ENCODE data around the gene KLK13.

KLK13 gene, protein sequence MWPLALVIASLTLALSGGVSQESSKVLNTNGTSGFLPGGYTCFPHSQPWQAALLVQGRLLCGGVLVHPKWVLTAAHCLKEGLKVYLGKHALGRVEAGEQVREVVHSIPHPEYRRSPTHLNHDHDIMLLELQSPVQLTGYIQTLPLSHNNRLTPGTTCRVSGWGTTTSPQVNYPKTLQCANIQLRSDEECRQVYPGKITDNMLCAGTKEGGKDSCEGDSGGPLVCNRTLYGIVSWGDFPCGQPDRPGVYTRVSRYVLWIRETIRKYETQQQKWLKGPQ

DNA sequence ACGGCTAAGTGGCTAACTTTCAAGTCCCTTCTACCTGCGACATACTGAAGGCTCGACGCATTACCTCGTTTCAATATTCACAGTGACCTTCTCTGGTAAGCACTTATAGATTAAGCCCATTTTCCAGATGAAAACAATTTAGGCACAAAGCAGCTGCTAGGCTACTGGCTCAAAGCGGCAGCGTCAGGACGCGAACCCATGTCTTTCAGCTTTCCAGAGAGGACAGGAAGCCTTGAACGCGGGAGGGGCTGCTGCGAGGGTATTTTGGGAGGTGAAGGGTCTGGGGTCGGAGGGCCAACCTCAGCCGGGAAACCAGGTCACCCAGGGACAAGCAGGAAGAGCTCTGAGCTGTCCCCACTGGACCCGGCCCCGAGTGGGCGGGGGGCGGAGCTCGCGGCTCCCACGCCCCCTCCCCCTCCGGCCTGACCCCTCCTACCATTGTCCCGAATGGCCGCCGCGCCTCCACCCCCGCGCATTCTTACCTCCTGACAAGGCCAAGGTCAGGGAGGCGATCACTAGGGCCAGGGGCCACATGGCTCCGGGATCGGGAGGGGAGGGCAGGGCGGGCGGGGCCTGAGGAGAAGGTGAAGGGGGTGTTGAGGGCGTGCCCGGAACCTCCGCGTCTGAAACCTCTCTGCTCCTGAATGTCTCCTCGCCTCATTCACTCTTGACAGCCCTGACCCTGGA lies at the start of gene KLK13:
Gene KLK13, minus strand, starts transcription at position 559 of the 687 bp plus-strand sequence. Its CDS starts 25 bp downstream, at position 534.
- DNase-seq, result no peak

- DNase-seq, result peak; percentile 81
These were observed 49.3 kb upstream of the KLK13 start for GRCh38 chr19:51114087-51114729.

- no peak for DNase-seq
These were observed 46.7 kb upstream of the KLK13 start for GRCh38 chr19:51111606-51112005.

DNA sequence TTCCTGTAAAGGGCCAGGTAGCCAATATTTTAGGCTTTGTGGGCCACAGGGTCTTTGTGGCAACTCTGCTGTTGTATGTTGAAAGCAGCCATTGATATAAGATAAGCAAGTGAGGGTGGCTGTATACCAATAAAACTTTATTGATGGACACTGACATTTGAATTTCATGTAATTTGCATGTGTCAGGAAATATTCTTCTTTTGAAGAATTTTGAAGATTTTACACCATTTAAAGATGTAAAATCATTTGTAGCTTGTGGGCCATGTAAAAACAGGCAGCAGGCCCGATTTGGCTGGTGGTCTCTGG lies 45.7 kb upstream of the KLK13 start:
- DNase-seq, result no peak

GRCh38 chr19:51108805-51109146 lies 43.9 kb upstream of the KLK13 start:
- DNase-seq, result no peak

DNA sequence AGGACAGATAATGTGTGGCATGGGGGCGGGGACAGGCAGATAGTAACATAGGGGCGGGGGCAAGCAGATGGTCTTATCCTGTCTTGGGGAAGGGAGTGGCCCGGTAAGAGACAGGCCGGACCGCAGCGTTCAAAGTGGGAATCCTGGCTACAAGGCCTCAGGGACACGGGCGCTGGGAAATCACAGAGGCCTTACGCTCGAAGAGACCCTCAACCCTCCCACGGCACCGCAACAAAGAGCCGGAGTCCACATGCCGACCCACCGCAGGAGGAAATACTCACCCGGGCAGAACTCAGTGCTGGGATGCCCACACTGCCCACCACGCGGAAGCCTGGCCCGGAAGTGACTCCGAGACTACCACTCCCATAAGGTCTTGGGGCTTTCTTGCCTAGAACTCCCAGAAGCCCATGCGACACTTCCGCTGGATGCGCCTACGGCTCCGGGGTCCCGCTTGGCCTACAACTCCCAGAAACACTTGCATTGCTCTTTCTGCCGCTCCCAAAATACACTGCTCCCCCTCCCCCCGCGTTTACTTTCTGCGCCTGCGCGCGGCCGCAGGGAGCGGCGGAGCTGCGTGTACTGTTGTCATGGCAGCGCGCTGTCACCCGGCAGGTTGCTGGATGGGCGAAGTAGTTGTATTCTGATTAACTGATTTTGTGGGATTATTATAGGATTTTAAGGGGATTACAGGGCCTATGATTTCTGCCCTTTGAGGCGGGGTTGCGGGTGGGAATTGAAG lies 43.3 kb upstream of the KLK13 start, which contains the start of gene CTU1:
Gene CTU1, minus strand, starts transcription at position 344 of the 739 bp plus-strand sequence. CDS start 3,840 bp downstream, outside the sequence.
- DNase-seq, result peak; percentile 99

DNA sequence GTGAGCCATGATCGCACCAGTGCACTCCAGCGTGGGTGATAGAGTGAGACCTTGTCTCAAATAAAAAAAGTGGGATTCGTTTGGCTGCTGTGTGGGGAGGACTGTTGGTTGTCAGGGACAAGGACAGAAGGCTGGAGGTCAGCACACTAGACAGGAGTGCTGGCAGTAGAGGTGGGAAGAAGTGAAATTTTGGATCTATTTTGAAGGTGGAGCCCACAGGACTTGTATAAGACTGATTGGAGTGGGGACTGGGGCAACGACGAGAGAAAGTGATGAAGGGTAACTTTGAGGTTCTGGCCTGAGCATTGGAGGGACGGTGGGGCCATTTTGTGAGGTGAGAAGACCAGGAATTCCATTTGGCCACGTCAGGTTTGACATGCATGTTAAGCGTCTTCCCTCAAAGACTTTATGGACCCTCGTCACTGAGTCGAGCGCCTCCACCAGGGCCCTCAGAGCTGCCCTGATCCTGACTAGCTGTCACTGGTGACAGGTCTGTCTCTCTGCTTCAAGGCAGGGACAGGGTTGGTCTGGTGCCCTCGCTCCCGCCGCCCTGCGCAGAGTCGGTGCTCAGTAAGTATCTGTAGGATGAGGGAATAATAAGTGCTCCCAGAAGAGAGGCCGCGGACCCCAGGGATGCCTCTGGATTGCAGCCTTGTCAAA lies 42.6 kb upstream of the KLK13 start:
- no peak for DNase-seq

GRCh38 chr19:51103926-51104341 lies 39.0 kb upstream of the KLK13 start:
- DNase-seq, result no peak

- DNase-seq, result no peak
These were observed 38.1 kb upstream of the KLK13 start for GRCh38 chr19:51102991-51103390.

GRCh38 chr19:51101171-51101865 lies 36.4 kb upstream of the KLK13 start:
- no peak for DNase-seq

GRCh38 chr19:51100601-51101000 lies 35.7 kb upstream of the KLK13 start:
- DNase-seq, result no peak

GRCh38 chr19:51099047-51099382 lies 34.1 kb upstream of the KLK13 start:
- no peak for DNase-seq

GRCh38 chr19:51098365-51099046 lies 33.6 kb upstream of the KLK13 start:
- peak; percentile 25 for DNase-seq

GRCh38 chr19:51097796-51098195 lies 32.9 kb upstream of the KLK13 start:
- DNase-seq, result no peak

DNA sequence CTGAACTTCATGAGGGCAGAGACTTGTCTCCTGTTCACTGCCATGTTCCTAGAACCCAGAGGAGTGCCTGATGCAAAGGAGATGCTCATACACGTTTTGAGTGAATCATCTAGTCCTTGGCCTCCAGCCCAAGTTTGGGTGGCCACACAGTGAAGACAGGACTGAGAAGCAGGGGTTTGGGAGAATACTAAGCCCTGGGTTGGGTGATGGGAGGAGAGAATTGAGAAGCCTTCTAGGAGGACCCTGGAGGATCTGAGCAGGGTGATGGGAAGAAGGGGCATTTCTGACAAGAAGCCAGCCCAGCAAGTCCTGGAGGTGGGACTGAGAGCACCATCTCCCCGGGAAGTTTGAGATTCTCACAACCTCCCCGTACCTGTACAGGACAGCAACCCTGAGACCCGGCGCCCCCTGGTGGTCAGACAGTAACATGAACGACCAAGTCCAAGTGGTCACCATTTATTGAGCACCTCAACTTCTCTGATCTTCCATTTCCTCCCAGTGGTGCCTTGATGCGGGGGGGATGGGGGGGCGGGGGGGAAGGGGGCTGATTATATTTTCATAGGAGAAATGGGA lies 32.4 kb upstream of the KLK13 start:
- peak; percentile 79 for DNase-seq

- no peak for DNase-seq
These were observed 31.7 kb upstream of the KLK13 start for GRCh38 chr19:51096473-51097165.

DNA sequence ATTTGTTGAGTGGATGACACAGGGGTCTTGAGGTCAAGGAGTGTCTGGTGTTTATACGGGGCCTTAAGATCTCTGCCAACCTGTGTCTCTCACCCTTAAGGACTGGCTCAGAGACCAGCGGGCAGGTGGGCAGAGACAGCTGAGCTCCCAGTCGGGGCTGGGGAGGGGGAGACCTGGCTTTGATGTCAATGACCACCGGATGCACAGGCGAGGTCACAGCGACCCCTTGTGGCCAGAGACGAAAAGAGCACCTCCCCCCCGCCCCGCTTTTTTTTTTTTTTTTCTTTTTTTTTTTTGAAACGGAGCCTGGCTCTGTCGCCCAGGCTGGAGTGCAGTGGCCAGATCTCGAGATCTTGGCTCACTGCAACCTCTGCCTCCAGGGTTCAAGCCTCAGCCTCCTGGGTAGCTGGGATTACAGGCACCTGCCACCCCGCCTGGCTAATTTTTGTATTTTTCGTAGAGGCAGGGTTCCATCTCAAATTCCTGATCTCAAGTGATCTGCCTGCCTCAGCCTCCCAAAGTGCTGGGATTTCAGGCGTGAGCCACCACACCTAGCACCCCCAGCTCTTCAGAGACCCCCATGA lies 29.9 kb upstream of the KLK13 start:
- peak; percentile 36 for DNase-seq

GRCh38 chr19:51093510-51094345 lies 28.8 kb upstream of the KLK13 start:
- no peak for DNase-seq

DNA sequence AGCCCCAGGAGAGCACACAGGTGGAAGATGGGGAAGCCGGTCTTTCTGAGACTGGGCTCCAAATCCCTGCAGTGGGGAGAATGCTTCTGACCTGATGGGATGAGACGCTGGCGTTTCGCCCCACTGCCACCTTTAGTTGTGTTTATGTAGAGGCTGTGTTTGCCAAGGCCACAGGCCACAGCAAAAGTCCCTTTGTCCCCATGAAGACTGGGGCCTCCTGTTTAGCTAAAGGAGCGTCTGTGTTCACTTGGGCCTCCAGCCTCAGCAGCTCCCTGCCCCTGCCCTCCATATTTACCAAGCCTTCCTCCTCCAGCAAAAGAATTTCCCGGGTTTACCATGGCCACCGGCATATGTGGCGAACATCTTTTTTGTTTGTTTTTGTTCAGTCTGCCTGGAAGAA lies 28.2 kb upstream of the KLK13 start:
- no peak for DNase-seq

All from activated CD4-positive, alpha-beta T cell treated with anti-CD3 and anti-CD28 coated beads, Interleukin-2, Interleukin-6, amounts not matched to agents 100 ng/mL and 50 ng/mL, durations not matched to agents 16 hours and 8 hours (primary cell).